Measurements from ENCODE around the gene NDUFA13.

NDUFA13 gene

DNA sequence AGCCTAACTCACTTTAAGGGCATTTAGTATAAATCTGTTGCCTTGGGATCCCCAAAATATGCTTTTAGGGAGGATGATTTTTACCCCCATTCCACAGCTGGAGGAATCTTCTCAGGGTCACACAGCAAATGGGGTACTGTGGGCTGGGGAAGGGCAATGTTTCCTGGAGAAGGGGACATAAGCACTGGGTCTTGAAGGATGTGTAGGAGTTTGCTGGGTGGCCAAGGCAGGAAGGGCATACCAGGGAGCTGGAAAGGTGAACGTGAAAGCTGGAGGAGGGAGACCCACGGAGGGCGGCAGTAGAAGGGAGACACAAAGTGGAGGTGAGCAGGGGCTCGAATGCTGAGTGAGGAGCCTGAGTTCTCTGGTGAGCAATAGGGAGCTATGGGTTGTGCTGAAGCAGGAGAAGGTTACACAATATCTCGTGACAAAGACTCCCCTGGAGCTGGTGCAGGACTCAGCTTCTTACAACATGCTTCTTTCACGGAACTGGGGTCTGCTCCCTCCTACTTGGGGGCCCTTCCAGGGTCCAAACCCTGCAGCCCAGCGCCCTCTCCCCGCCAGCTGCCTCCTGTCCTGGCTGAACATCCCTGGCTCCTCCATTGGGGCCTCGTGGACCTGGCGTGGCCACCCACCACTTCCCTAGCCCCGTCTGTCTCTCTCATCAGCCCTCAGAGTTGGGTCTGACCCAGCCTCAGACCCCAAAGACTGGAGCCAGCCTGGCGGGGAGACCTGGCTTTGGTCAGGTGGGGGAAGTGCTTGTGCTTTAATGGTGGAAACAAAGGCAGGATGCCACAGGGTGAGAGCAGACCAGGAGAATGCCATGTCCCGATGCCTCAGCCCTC is 33.1 kb downstream of the NDUFA13 start:
- peaks cover 20% of the 10 kb centered on the region for H3K27me3 Mint-ChIP-seq
- no peaks in the 10 kb centered on the region for H3K9me3 Mint-ChIP-seq
- no peak overlapping the region for H3K27ac Mint-ChIP-seq
- H3K4me3 Mint-ChIP-seq: no peak overlapping the region
- H3K4me1 Mint-ChIP-seq: peaks cover 6% of the 10 kb centered on the region
- no peak for DNase-seq
- CTCF ChIA-PET: interaction anchor here (1.1 to 1.7 kb wide), 4 partner anchors 9 to 94 kb away, joined by 3 to 6 read pairs (median 3); partner anchors contain the start of genes GMIP, NDUFA13 and TSSK6
- no peaks in the 10 kb centered on the region for H3K36me3 Mint-ChIP-seq

DNA sequence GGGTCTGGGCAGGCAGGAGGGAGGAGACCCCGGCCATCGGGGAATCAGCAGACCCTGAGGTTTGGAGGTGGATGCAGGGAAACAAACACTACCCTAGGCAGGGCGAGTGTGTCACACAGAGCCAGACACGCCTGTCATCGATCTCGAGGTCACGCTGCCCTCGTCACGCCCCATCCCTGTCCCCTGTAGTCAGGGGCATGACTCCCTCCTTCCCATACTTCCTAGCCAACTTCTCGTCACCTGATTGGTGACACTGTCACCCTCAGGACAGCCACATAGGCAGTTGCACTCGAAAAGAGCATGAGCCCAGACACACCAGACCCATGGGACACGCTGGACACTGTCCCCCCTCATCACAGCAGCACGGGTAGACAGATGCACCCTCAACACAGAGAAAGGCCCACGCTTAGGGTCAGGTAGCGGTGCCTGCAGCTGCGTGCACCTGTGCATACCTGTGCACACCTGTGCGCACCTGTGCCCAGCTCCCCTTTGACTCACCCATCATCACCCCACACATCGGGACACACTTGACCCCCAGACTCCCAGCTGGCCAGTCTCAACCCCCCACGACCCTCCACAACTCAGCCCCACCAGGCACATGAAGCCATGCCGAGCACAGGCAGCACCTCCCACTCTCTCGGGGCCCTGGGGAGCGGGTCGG is 33.9 kb downstream of the NDUFA13 start:
- peaks cover 20% of the 10 kb centered on the region for H3K27me3 Mint-ChIP-seq
- H3K4me1 Mint-ChIP-seq: peaks cover 9% of the 10 kb centered on the region
- no peak overlapping the region for H3K27ac Mint-ChIP-seq
- H3K9me3 Mint-ChIP-seq: no peaks in the 10 kb centered on the region
- no peak overlapping the region for H3K4me3 Mint-ChIP-seq
- DNase-seq: no peak
- no peaks in the 10 kb centered on the region for H3K36me3 Mint-ChIP-seq
- CTCF ChIA-PET: interaction anchor here (1.1 kb wide), 1 partner anchor 8 kb away, joined by 3 read pairs; no protein-coding TSS in a partner anchor

DNA sequence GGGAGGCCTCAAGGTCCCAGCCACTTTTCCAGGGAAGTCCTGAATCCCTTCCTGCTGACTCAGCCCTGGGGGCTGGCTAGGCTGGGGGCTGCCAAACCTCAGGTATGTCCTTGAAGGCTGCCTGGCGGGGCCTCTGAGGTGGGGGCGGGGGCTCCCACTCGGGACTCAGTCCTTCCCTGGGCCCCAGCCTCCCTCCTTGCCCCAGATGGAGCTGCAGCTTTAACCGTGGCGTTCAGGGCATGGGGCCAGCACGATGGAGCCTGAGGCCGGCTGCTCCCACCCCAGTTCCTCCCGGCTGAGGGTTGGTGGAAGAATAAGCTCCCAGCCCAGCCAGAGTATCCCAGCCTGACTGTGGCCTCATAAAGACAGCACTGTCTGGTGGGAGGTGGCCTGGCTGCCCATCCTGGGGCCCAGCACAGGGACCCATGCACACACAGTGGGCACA is 34.5 kb downstream of the NDUFA13 start:
- Mint-ChIP-seq H3K36me3 (no peaks in the 10 kb centered on the region), H3K4me3 (no peak overlapping the region), H3K27ac (no peak overlapping the region), H3K9me3 (no peaks in the 10 kb centered on the region), H3K4me1 (peaks cover 9% of the 10 kb centered on the region), H3K27me3 (peaks cover 20% of the 10 kb centered on the region)
- DNase-seq: no peak
- CTCF ChIA-PET: interaction anchor here (1.4 to 5.9 kb wide), 2 partner anchors 19 to 62 kb away, joined by 4 to 32 read pairs; no protein-coding TSS in a partner anchor

DNA sequence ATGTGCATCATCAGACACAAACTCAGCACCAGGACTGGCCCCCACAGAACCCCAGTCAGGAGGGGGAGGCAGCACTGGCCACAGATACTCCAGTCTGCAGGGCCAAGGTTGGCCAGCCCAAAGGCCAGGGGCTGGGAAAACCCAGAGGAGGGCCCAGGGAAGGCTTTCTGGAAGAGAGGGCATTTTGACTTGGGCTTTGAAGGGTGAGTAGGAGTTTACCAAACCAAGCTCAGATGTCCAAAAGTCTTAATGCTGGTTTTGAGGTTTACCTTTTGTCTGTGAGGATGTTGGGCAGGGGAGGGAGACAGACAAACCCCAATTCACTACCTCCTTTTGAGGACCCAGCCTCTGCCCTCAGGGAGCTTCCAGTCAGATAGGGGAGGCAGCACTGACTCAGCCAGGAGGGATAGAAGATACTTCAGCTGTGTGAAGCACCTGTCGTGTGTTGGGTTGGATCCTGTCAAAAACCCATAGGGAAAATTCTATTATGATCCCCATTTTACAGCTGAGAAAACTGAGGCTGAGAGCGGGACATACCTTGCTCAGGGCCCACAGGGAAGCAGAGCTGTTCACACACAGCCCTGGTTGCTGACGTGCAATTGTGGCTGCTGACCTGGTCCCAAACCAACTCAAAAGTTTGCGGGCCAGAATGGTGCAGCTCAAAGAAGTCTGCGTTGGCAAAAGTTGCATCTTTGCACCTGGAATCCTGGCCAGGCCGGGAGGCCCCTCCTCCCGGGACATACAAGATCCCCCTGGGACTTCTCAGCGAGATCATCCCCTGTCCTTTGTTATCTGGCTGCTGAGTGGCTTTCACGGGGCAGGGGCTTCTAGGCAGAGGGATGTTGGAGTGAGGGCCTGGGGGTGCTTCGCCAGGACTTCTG is 35.2 kb downstream of the NDUFA13 start:
- H3K27me3 Mint-ChIP-seq: peaks cover 20% of the 10 kb centered on the region
- H3K27ac Mint-ChIP-seq: no peak overlapping the region
- no peaks in the 10 kb centered on the region for H3K9me3 Mint-ChIP-seq
- CTCF ChIA-PET: interaction anchor here (0.7 to 5.9 kb wide), 5 partner anchors 10 to 93 kb away, joined by 3 to 32 read pairs (median 4); no protein-coding TSS in a partner anchor
- peaks cover 9% of the 10 kb centered on the region for H3K4me1 Mint-ChIP-seq
- no peak overlapping the region for H3K4me3 Mint-ChIP-seq
- no peak for DNase-seq
- no peaks in the 10 kb centered on the region for H3K36me3 Mint-ChIP-seq

DNA sequence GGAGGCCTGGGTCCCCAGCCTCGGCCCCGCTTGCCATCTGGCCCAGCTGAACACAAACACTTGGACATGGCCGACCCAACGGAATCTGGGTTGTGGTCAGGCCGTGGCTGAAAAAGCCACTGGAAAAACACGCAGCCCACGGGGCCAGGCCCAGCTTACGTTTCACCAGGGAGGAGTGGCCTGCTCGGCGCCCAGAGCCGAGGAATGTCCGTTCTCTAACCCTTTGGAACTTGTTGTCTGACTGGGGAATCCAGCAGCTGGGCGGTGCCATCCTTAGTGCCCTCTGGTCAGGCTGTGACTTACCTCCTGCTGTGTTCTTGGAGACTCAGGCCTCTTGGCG is 35.8 kb downstream of the NDUFA13 start:
- CTCF ChIA-PET: interaction anchor here (0.7 to 5.9 kb wide), 6 partner anchors 9 to 92 kb away, joined by 3 to 32 read pairs (median 4); no protein-coding TSS in a partner anchor
- H3K36me3 Mint-ChIP-seq: no peaks in the 10 kb centered on the region
- H3K27ac Mint-ChIP-seq: no peak overlapping the region
- H3K27me3 Mint-ChIP-seq: peaks cover 20% of the 10 kb centered on the region
- H3K4me3 Mint-ChIP-seq: no peak overlapping the region
- no peak for DNase-seq
- peaks cover 9% of the 10 kb centered on the region for H3K4me1 Mint-ChIP-seq
- no peaks in the 10 kb centered on the region for H3K9me3 Mint-ChIP-seq

DNA sequence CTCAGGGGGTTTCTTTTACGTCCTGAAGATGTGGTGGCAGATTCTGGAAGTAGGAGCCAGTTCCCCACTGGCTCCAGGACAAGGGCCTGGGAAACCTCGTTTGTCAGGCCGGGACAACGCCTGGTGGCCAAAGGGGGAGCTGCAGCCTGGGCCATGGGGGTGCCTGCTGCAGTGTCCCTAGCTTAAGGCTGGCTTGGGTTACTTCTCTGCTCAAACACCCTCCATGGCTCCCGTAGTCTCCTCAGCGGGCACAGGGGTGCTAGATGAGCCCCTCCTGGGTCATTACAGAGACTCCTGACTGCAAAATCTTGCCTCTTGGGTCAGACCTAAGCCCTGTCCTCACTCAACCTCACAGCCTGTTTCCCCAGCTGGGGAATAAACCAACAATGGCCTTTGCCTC is 36.8 kb downstream of the NDUFA13 start:
- Mint-ChIP-seq H3K4me1 (peaks cover 9% of the 10 kb centered on the region), H3K27me3 (peaks cover 14% of the 10 kb centered on the region), H3K9me3 (no peaks in the 10 kb centered on the region), H3K27ac (no peak overlapping the region), H3K4me3 (no peak overlapping the region), H3K36me3 (no peaks in the 10 kb centered on the region)
- CTCF ChIA-PET: interaction anchor here (1.0 to 5.9 kb wide), 7 partner anchors 8 to 91 kb away, joined by 3 to 32 read pairs (median 4); partner anchors contain the start of gene GMIP
- DNase-seq: peak; percentile 39

DNA sequence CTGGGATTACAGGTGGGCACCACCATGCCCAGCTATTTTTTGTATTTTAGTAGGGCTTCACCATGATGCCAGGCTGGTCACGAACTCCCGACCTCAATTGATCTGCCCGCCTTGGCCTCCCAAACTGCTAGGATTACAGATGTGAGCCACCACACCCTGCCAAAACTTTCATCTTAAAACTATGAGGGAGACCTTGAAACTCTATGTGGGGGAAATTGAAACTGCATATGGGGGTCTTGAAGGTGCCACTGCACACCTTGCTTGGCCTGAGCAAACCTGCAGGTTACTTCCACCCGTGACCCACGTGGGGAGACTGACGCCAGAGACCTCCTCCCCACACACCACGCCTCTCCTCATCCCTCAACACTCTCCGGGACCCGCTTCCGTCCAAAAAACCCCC is 37.6 kb downstream of the NDUFA13 start:
- peaks cover 14% of the 10 kb centered on the region for H3K27me3 Mint-ChIP-seq
- DNase-seq: no peak
- CTCF ChIA-PET: interaction anchor here (0.7 to 5.9 kb wide), 16 partner anchors 11 to 181 kb away, joined by 3 to 32 read pairs (median 6); partner anchors contain the start of gene GMIP
- no peaks in the 10 kb centered on the region for H3K9me3 Mint-ChIP-seq
- no peak overlapping the region for H3K27ac Mint-ChIP-seq
- peaks cover 12% of the 10 kb centered on the region for H3K4me1 Mint-ChIP-seq
- H3K4me3 Mint-ChIP-seq: no peak overlapping the region
- H3K36me3 Mint-ChIP-seq: peaks cover 4% of the 10 kb centered on the region

DNA sequence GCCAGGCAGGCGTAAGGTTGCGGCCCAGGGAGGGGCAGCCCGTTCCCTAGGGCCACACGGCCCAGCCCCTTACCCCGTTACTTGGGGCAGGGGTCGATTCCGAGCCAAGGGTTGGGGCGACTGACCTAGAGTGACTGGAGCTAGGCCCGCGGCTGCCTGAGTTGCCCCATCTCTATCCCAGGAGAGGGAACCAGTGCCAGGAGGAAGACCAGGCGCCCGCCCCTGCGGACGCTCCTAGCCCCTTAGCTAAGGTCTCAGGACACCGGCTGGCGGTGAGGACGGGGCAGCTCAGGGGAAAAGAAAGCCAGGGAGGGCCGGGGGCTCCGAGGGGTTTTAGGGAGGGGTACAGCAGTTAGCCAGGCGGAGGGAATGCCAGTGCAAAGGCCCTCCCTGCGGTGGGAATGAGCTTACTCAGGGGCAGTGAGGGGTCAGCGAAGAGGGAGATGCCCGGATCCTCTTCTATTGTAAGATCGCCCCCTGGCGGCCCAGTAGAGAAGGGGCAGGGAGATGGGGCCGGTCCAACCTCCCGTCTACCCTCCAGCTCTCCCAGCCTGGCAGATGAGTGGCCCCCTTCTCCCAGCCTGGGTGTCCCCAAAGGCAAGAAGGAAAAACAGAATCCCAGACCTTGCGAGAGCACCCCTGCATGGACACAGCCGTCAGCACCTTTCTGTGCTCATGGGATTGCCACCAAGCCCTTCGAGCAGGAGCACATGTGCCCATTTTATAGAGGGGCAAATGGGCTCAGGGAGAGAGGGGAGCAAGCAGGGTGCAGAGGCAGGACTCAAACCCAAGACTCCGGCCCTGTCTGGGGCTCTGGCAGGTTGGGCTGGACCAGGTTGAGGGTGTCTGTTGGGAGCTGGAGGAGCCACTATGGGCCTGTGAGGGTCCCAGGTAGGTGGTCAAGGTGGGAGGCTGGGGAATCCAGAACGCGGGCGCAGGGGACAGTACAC is 38.3 kb downstream of the NDUFA13 start:
- Mint-ChIP-seq H3K36me3 (peaks cover 10% of the 10 kb centered on the region), H3K4me3 (no peak overlapping the region), H3K27me3 (peaks cover 8% of the 10 kb centered on the region), H3K9me3 (no peaks in the 10 kb centered on the region), H3K27ac (peak overlapping the region; percentile 52), H3K4me1 (peaks cover 19% of the 10 kb centered on the region)
- peak; percentile 68 for DNase-seq
- CTCF ChIA-PET: interaction anchor here (0.7 to 5.9 kb wide), 23 partner anchors 9 to 181 kb away, joined by 3 to 32 read pairs (median 4); no protein-coding TSS in a partner anchor

DNA sequence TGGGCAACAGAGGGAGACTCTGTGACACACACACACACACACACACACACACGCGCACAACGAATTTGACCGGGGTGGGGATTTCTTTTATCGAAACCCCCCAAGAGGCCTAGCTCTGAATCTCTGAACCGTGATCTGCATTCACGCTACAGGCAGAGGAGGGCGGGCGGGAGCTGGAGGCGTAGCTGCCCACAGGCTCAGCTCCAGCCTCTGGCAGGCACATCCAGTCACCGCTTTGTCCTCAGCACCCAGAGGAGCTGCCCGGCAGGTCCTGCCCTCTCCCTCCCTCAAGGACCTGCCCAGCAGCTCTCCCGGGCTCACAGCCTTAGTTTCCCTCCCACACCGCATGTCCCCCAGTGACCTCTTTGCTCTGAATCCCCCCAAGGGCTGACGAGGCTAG is 42.0 kb downstream of the NDUFA13 start:
- CTCF ChIA-PET: interaction anchor here (0.9 to 1.2 kb wide), 4 partner anchors 9 to 86 kb away, joined by 3 to 4 read pairs (median 4); partner anchors contain the start of gene GMIP
- no peaks in the 10 kb centered on the region for H3K9me3 Mint-ChIP-seq
- no peak overlapping the region for H3K4me3 Mint-ChIP-seq

DNA sequence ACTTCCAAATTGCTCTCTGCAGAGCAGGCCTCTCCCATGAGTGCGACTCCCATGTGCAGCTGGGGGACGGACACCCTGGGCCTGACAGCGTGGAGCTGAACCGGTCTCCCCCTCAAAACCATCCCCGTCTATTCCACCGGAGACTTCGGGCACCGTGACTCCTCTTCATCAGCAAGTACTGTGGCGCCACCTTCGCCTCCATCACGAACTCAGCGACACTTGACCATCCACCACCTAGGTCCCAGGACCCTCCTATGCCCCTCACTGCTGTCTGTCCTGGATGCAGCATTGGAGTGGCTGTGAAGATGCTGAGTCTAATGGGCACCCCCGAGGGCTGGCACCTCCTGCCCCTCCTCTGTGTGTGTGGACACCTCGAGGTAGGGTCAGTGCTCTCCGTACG is 42.6 kb downstream of the NDUFA13 start:
- peak overlapping the region; percentile 60 for H3K27ac Mint-ChIP-seq
- peaks cover 48% of the 10 kb centered on the region for H3K4me1 Mint-ChIP-seq
- no peaks in the 10 kb centered on the region for H3K9me3 Mint-ChIP-seq
- CTCF ChIA-PET: interaction anchor here (1.1 kb wide), 1 partner anchor 85 kb away, joined by 4 read pairs; the partner anchor contains the start of gene GMIP
- no peak for DNase-seq
- H3K4me3 Mint-ChIP-seq: no peak overlapping the region
- peaks cover 33% of the 10 kb centered on the region for H3K36me3 Mint-ChIP-seq
- H3K27me3 Mint-ChIP-seq: no peaks in the 10 kb centered on the region

More for the DNA sequence above, 42.0 kb downstream of the NDUFA13 start:
- H3K27me3 Mint-ChIP-seq: no peaks in the 10 kb centered on the region
- peaks cover 47% of the 10 kb centered on the region for H3K4me1 Mint-ChIP-seq
- DNase-seq: no peak
- peaks cover 33% of the 10 kb centered on the region for H3K36me3 Mint-ChIP-seq
- peak overlapping the region; percentile 28 for H3K27ac Mint-ChIP-seq

DNA sequence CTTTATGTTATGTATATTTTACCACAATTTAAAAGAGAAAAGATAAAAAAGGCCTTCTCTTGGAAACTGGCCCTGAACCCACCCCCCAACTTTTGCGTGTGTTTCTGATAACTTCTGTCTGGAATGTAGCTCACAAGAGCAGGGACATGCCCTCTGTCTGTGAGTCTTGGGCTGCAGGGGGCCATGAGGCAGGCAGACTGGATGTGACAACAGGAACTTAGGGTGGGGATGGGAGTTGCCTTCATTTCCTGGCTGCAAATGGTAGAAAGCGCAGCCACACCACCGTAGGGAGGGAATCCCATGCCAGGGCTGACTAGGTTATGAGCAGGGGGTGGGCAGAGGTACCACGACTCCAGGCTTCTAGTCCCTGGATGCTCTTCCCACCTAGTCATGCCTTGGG is 43.9 kb downstream of the NDUFA13 start:
- CTCF ChIA-PET: no interaction called here
- Mint-ChIP-seq H3K4me1 (peaks cover 40% of the 10 kb centered on the region), H3K4me3 (no peak overlapping the region), H3K9me3 (no peaks in the 10 kb centered on the region), H3K27me3 (no peaks in the 10 kb centered on the region), H3K27ac (peak overlapping the region; percentile 82), H3K36me3 (peaks cover 44% of the 10 kb centered on the region)
- DNase-seq: peak; percentile 47

DNA sequence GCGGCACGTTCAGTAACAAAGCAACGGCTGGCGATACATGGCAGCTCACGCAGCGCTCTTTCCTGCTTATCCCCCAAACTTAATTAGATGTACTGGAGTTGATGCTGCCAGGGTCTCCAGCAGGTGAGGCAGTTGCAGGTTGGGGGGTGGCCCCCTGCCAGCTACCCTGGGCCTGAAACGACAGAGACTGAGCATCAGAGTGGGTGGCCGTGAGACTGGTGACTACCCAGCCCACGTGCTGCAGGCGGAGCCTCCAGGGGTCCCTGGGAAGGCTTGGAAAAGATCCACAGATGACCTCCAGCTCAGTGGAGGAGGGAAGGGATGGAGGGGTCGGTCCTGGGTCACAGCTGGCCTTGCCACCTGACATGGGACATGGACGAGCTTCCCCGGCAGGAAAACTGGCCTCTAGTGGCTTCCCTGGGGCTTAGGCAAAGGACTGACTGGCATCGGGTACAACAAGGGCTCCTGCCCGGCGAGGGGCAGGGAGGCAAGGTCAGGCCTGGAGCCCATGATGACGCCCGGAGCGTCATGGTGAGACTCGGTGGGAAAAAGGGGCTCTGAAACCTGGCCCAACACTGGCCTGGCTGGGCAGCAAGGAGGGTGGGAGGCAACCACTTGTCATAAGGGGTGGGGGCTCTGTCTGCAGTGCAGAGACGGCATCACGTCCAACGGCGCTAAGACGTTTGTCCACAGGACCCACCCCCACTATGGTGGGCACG is 46.1 kb downstream of the NDUFA13 start:
- peaks cover 52% of the 10 kb centered on the region for H3K36me3 Mint-ChIP-seq
- CTCF ChIA-PET: interaction anchor here (0.9 to 1.5 kb wide), 2 partner anchors 10 to 82 kb away, joined by 3 to 4 read pairs; no protein-coding TSS in a partner anchor
- DNase-seq: no peak
- no peaks in the 10 kb centered on the region for H3K27me3 Mint-ChIP-seq
- no peak overlapping the region for H3K4me3 Mint-ChIP-seq
- H3K27ac Mint-ChIP-seq: no peak overlapping the region
- no peaks in the 10 kb centered on the region for H3K9me3 Mint-ChIP-seq
- H3K4me1 Mint-ChIP-seq: peaks cover 40% of the 10 kb centered on the region

Measured in activated naive CD4-positive, alpha-beta T cell treated with anti-CD3 and anti-CD28 coated beads, Interleukin-2, amount 10 ng/mL, durations not matched to agents 7 days and 5 days (primary cell).